ENCODE measurements around the gene CDKAL1.
"Not testable (repeated sequence)": the region's sequence is repeated elsewhere in the genome, so short reads cannot be mapped to it uniquely, and the experiment has no call there.

Gene CDKAL1

GRCh38 chr6:21189759-21190158 lies 655.5 kb downstream of the CDKAL1 start:
- DNase-seq = no peak

GRCh38 chr6:21190701-21191100 lies 656.4 kb downstream of the CDKAL1 start:
- DNase-seq = no peak

GRCh38 chr6:21193790-21194475 lies 659.7 kb downstream of the CDKAL1 start:
- peak; percentile 20 to 34 for DNase-seq

- DNase-seq = not testable (repeated sequence)
Measured at GRCh38 chr6:21195301-21195700, 661.0 kb downstream of the CDKAL1 start.

- DNase-seq = no peak
Measured at GRCh38 chr6:21198032-21198640, 663.9 kb downstream of the CDKAL1 start.

- DNase-seq = no peak
Measured at GRCh38 chr6:21199262-21199661, 665.0 kb downstream of the CDKAL1 start.

GRCh38 chr6:21200134-21200870 lies 666.0 kb downstream of the CDKAL1 start:
- no peak for DNase-seq

GRCh38 chr6:21201187-21201586 lies 666.9 kb downstream of the CDKAL1 start:
- no peak for DNase-seq

GRCh38 chr6:21201637-21202350 lies 667.5 kb downstream of the CDKAL1 start:
- DNase-seq = no peak

GRCh38 chr6:21202521-21202920 lies 668.3 kb downstream of the CDKAL1 start:
- DNase-seq = no peak

GRCh38 chr6:21204951-21205350 lies 670.7 kb downstream of the CDKAL1 start:
- DNase-seq = no peak

GRCh38 chr6:21208081-21208795 lies 674.0 kb downstream of the CDKAL1 start:
- DNase-seq = peak; percentile 23 to 43

- peak; percentile 9 to 16 for DNase-seq
Measured at GRCh38 chr6:21208796-21209186, 674.5 kb downstream of the CDKAL1 start.

GRCh38 chr6:21213492-21213891 lies 679.2 kb downstream of the CDKAL1 start:
- DNase-seq = no peak

GRCh38 chr6:21214738-21215448 lies 680.6 kb downstream of the CDKAL1 start:
- DNase-seq = no peak

GRCh38 chr6:21219241-21219640 lies 685.0 kb downstream of the CDKAL1 start:
- no peak for DNase-seq

GRCh38 chr6:21219856-21220255 lies 685.6 kb downstream of the CDKAL1 start:
- no peak for DNase-seq

GRCh38 chr6:21220271-21220987 lies 686.2 kb downstream of the CDKAL1 start:
- no peak for DNase-seq

- DNase-seq = no peak
Measured at GRCh38 chr6:21222656-21223055, 688.4 kb downstream of the CDKAL1 start.

- no peak for DNase-seq
Measured at GRCh38 chr6:21225912-21226311, 691.7 kb downstream of the CDKAL1 start.

GRCh38 chr6:21227486-21227885 lies 693.2 kb downstream of the CDKAL1 start:
- no peak for DNase-seq
